Activated CD4-positive, alpha-beta T cell treated with anti-CD3 and anti-CD28 coated beads, Interleukin-2, amount 10 ng/mL, durations not matched to agents 24 days and 14 days (primary cell): ENCODE results near the gene MUC20. TPM values are rescaled to one million over a fixed set of nuclear protein-coding genes. Genes with fewer than 3 reads are reported as not detected.
A peak's percentile ranks its signal among the peaks of the same experiment; 100 is the strongest.
"Not testable (repeated sequence)": the region's sequence is repeated elsewhere in the genome, so short reads cannot be mapped to it uniquely, and the experiment has no call there.

Source experiments
- DNase-seq: peaks from one replicate; pipeline ENCODE4 v3.0.0; 2022
- H3K27ac Mint-ChIP-seq: one replicate; pipeline ENCODE4 v1.8.0; 2022; ENCODE audit warnings: mild to moderate bottlenecking, mixed read lengths
- H3K27me3 Mint-ChIP-seq: one replicate; pipeline ENCODE4 v1.8.0; 2022; ENCODE audit warnings: mixed read lengths
- H3K36me3 Mint-ChIP-seq: one replicate; pipeline ENCODE4 v1.8.0; 2022; ENCODE audit warnings: low read depth, mild to moderate bottlenecking, mixed read lengths
- H3K4me1 Mint-ChIP-seq: one replicate; pipeline ENCODE4 v1.8.0; 2021; ENCODE audit warnings: mixed read lengths
- H3K4me3 Mint-ChIP-seq: one replicate; pipeline ENCODE4 v1.8.0; 2022; ENCODE audit warnings: mild to moderate bottlenecking, moderate library complexity, mixed read lengths
- H3K9me3 Mint-ChIP-seq: one replicate; pipeline ENCODE4 v1.8.0; 2021; ENCODE audit warnings: mixed read lengths
- intact Hi-C: fragments of 100-400 bp; cut with micrococcal nuclease; formaldehyde crosslinking; loops from one replicate; pipeline ENCODE4 v1.15.1; 2023
- total RNA-seq: library from RNA; stranded (reverse); gene quantifications from 2 replicates; pipeline ENCODE4 v1.2.3, GENCODE V29; 2022

MUC20 gene
- total RNA-seq, 1 donor from 2014 or later = 2.9 TPM

GRCh38 chr3:195698647-195699387 lies 22.0 kb upstream of the MUC20 start:
- peak overlapping the region; percentile 8 for H3K27ac Mint-ChIP-seq
- H3K9me3 Mint-ChIP-seq = no peaks in the 10 kb centered on the region
- peaks cover 12% of the 10 kb centered on the region for H3K4me1 Mint-ChIP-seq
- peaks cover 46% of the 10 kb centered on the region for H3K36me3 Mint-ChIP-seq
- intact Hi-C loops = no loop called here
- no peak overlapping the region for H3K4me3 Mint-ChIP-seq
- no peak for DNase-seq
- no peaks in the 10 kb centered on the region for H3K27me3 Mint-ChIP-seq

GRCh38 chr3:195699388-195699771 lies 21.4 kb upstream of the MUC20 start:
- Mint-ChIP-seq H3K9me3 (no peaks in the 10 kb centered on the region), H3K36me3 (peaks cover 40% of the 10 kb centered on the region), H3K27ac (no peak overlapping the region), H3K4me3 (no peak overlapping the region), H3K27me3 (no peaks in the 10 kb centered on the region), H3K4me1 (peaks cover 10% of the 10 kb centered on the region)
- DNase-seq = no peak
- intact Hi-C loops = no loop called here

GRCh38 chr3:195699860-195700259 lies 20.9 kb upstream of the MUC20 start:
- no peak overlapping the region for H3K27ac Mint-ChIP-seq
- DNase-seq = no peak
- peaks cover 10% of the 10 kb centered on the region for H3K4me1 Mint-ChIP-seq
- H3K9me3 Mint-ChIP-seq = no peaks in the 10 kb centered on the region
- H3K27me3 Mint-ChIP-seq = no peaks in the 10 kb centered on the region
- peaks cover 40% of the 10 kb centered on the region for H3K36me3 Mint-ChIP-seq
- no peak overlapping the region for H3K4me3 Mint-ChIP-seq
- intact Hi-C loops = no loop called here

GRCh38 chr3:195700319-195700718 lies 20.5 kb upstream of the MUC20 start:
- no peak for DNase-seq
- Mint-ChIP-seq H3K9me3 (no peaks in the 10 kb centered on the region), H3K4me3 (no peak overlapping the region), H3K27me3 (no peaks in the 10 kb centered on the region), H3K36me3 (peaks cover 36% of the 10 kb centered on the region), H3K27ac (no peak overlapping the region), H3K4me1 (peaks cover 10% of the 10 kb centered on the region)
- intact Hi-C loops = no loop called here

GRCh38 chr3:195701042-195701915 lies 19.5 kb upstream of the MUC20 start:
- no peaks in the 10 kb centered on the region for H3K27me3 Mint-ChIP-seq

GRCh38 chr3:195703776-195704175 lies 17.0 kb upstream of the MUC20 start:
- Mint-ChIP-seq H3K4me3 (no peak overlapping the region), H3K36me3 (peaks cover 15% of the 10 kb centered on the region), H3K27ac (no peak overlapping the region), H3K4me1 (peaks cover 2% of the 10 kb centered on the region), H3K9me3 (no peaks in the 10 kb centered on the region), H3K27me3 (no peaks in the 10 kb centered on the region)
- intact Hi-C loops = no loop called here
- DNase-seq = no peak

More at GRCh38 chr3:195701042-195701915, 19.5 kb upstream of the MUC20 start:
- Mint-ChIP-seq H3K36me3 (peaks cover 29% of the 10 kb centered on the region), H3K9me3 (no peaks in the 10 kb centered on the region), H3K4me1 (peaks cover 10% of the 10 kb centered on the region), H3K27ac (no peak overlapping the region), H3K4me3 (no peak overlapping the region)
- intact Hi-C loops = no loop called here
- no peak for DNase-seq

- Mint-ChIP-seq H3K36me3 (peaks cover 20% of the 10 kb centered on the region), H3K9me3 (no peaks in the 10 kb centered on the region), H3K4me1 (no peaks in the 10 kb centered on the region), H3K27me3 (no peaks in the 10 kb centered on the region), H3K4me3 (no peak overlapping the region), H3K27ac (no peak overlapping the region)
- peak; percentile 67 for DNase-seq
- intact Hi-C loops = no loop called here
These were observed 16.3 kb upstream of the MUC20 start for GRCh38 chr3:195704433-195704999.

GRCh38 chr3:195705081-195705991 lies 15.4 kb upstream of the MUC20 start:
- Mint-ChIP-seq H3K4me1 (no peaks in the 10 kb centered on the region), H3K4me3 (no peak overlapping the region), H3K27me3 (no peaks in the 10 kb centered on the region), H3K9me3 (no peaks in the 10 kb centered on the region), H3K36me3 (peaks cover 25% of the 10 kb centered on the region), H3K27ac (no peak overlapping the region)
- intact Hi-C loops = no loop called here
- no peak for DNase-seq

GRCh38 chr3:195708061-195708460 lies 12.7 kb upstream of the MUC20 start:
- peaks cover 23% of the 10 kb centered on the region for H3K36me3 Mint-ChIP-seq
- H3K4me3 Mint-ChIP-seq = no peak overlapping the region
- no peaks in the 10 kb centered on the region for H3K9me3 Mint-ChIP-seq
- intact Hi-C loops = no loop called here
- no peaks in the 10 kb centered on the region for H3K4me1 Mint-ChIP-seq
- no peak for DNase-seq
- no peak overlapping the region for H3K27ac Mint-ChIP-seq
- no peaks in the 10 kb centered on the region for H3K27me3 Mint-ChIP-seq

- no peaks in the 10 kb centered on the region for H3K27me3 Mint-ChIP-seq
- no peaks in the 10 kb centered on the region for H3K4me1 Mint-ChIP-seq
- H3K36me3 Mint-ChIP-seq = peaks cover 21% of the 10 kb centered on the region
- H3K27ac Mint-ChIP-seq = no peak overlapping the region
- no peak overlapping the region for H3K4me3 Mint-ChIP-seq
- intact Hi-C loops = no loop called here
- no peaks in the 10 kb centered on the region for H3K9me3 Mint-ChIP-seq
- no peak for DNase-seq
These were observed 11.9 kb upstream of the MUC20 start for GRCh38 chr3:195708626-195709481.

GRCh38 chr3:195709676-195710085 lies 11.1 kb upstream of the MUC20 start:
- no peaks in the 10 kb centered on the region for H3K9me3 Mint-ChIP-seq
- no peak overlapping the region for H3K27ac Mint-ChIP-seq

GRCh38 chr3:195710126-195710905 lies 10.5 kb upstream of the MUC20 start:
- not testable (repeated sequence) for H3K27ac Mint-ChIP-seq

More at GRCh38 chr3:195709676-195710085, 11.1 kb upstream of the MUC20 start:
- no peak for DNase-seq
- no peaks in the 10 kb centered on the region for H3K27me3 Mint-ChIP-seq
- H3K36me3 Mint-ChIP-seq = peaks cover 25% of the 10 kb centered on the region
- H3K4me1 Mint-ChIP-seq = no peaks in the 10 kb centered on the region
- intact Hi-C loops = no loop called here
- no peak overlapping the region for H3K4me3 Mint-ChIP-seq

More at GRCh38 chr3:195710126-195710905, 10.5 kb upstream of the MUC20 start:
- peaks cover 31% of the 10 kb centered on the region for H3K36me3 Mint-ChIP-seq
- H3K4me3 Mint-ChIP-seq, H3K9me3 Mint-ChIP-seq, H3K27me3 Mint-ChIP-seq, DNase-seq, H3K4me1 Mint-ChIP-seq, intact Hi-C loops: not testable (repeated sequence)
